Subcutaneous abdominal adipose tissue (tissue), 5 donors: ENCODE data around the gene CAMP.

ENCODE experiments used
- H3K27ac ChIP-seq: one replicate; pipeline ENCODE4 v1.7.0; 2013; ENCODE audit warnings: low read depth, mild to moderate bottlenecking, inconsistent platforms, low read length, moderate library complexity
- H3K27me3 ChIP-seq, 5 donors: one replicate each; pipeline ENCODE4 v1.7.0; 2013; ENCODE audit warnings: low read length in 5 of 5, inconsistent platforms in 1 of 5; ENCODE audit not compliant: control insufficient read depth in 5 of 5, insufficient read depth in 4 of 5
- H3K36me3 ChIP-seq, 5 donors: one replicate each; pipeline ENCODE4 v1.7.0; 2013; ENCODE audit warnings: low read length in 5 of 5; ENCODE audit not compliant: control insufficient read depth in 5 of 5, insufficient read depth in 5 of 5
- H3K4me1 ChIP-seq, 5 donors: one replicate each; pipeline ENCODE4 v1.7.0; 2013; ENCODE audit warnings: low read length in 5 of 5, mild to moderate bottlenecking in 3 of 5, moderate library complexity in 1 of 5; ENCODE audit not compliant: control insufficient read depth in 5 of 5, insufficient read depth in 5 of 5
- H3K4me3 ChIP-seq, 5 donors: one replicate each; pipeline ENCODE4 v1.7.0; 2013; ENCODE audit warnings: low read length in 5 of 5, low read depth in 1 of 5
- H3K9ac ChIP-seq, 5 donors: one replicate each; pipeline ENCODE4 v1.7.0; 2013; ENCODE audit warnings: low read length in 5 of 5, mild to moderate bottlenecking in 4 of 5, moderate library complexity in 3 of 5
- H3K9me3 ChIP-seq, 5 donors: one replicate each; pipeline ENCODE4 v1.7.0; 2013; ENCODE audit warnings: low read length in 5 of 5; ENCODE audit not compliant: control insufficient read depth in 5 of 5
- donor health status: healthy.
- donor health status: healthy.
- donor health status: healthy.
- donor health status: healthy.
- donor health status: healthy.

The CAMP gene

DNA sequence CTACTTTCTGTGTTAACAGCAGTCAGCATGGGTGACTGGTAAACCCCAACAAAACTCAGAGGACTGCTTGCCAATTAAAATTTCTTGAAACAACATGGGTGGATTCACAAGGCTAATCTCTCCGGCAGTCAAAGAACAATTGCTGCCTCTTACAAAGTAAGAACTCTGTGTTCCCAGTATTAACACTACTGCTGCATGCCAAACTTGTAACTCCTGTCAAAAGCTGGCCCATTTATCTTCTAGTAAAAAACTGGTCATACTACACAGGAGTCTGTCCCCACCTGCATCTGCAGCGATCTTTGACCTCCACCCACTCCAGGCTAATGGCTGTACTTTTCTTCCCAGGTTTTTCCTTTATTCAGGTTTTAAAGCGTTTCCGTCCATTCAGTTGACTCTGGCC, 8.9 kb downstream of the CAMP start:
- no peak overlapping the region for H3K9ac ChIP-seq
- H3K27ac ChIP-seq = no peak overlapping the region
- H3K4me3 ChIP-seq = no peak overlapping the region

DNA sequence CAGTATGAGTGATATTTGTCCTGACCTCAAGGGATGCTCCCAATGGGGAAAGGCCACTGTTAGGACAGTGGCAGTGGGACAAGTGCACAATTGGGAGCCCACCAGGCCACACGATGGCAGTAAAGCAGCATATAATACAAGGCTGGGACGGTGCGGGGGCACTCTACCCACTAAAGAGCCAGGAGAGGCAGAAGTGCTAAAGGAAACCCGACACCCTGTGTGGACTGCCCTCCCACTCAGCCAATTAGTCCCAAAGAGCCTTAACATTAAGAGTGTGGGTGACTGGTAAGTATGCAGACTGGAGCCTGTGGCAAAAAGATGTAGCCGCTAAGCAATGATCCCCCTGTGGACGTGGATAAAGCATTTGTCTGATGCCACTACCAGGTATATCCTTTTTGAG, 9.4 kb downstream of the CAMP start:
- no peak overlapping the region for H3K9ac ChIP-seq
- H3K4me1 ChIP-seq = peaks cover 2 to 25% (median 21%) of the 10 kb centered on the region in 5 donors
- H3K9me3 ChIP-seq = no peaks in the 10 kb centered on the region
- H3K36me3 ChIP-seq = no peaks in the 10 kb centered on the region
- no peak overlapping the region for H3K27ac ChIP-seq
- H3K4me3 ChIP-seq = peak overlapping the region in 4 of 5 donors; percentile 3 to 48 (median 32)
- H3K27me3 ChIP-seq = no peaks in the 10 kb centered on the region

More for the DNA sequence above, 8.9 kb downstream of the CAMP start:
- Histone ChIP-seq H3K36me3 (no peaks in the 10 kb centered on the region), H3K9me3 (no peaks in the 10 kb centered on the region), H3K4me1 (peaks cover 2 to 21% (median 18%) of the 10 kb centered on the region in 5 donors), H3K27me3 (no peaks in the 10 kb centered on the region)

DNA sequence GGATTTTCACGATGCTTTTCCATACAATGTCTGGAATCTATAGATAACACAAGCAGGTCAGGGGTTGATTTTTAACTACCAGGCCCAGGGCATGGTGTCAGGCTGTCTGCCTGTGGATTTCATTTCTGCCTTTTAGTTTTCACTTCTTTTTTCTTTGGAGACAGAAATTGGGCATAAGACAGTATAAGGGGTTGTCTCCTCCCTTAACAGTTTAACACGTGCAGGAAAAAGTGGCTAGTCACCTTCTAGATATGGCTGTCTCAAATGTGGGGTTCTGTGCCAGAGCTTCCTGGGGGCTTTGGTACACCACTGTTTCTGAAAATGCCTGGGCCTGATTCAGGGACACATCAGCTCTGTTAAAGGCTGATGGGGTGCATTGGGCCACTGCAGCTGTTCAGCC, 10.2 kb downstream of the CAMP start:
- Histone ChIP-seq H3K4me1 (peaks cover 2 to 26% (median 25%) of the 10 kb centered on the region in 5 donors), H3K9me3 (no peaks in the 10 kb centered on the region), H3K9ac (no peak overlapping the region), H3K36me3 (no peaks in the 10 kb centered on the region), H3K27me3 (no peaks in the 10 kb centered on the region), H3K4me3 (no peak overlapping the region), H3K27ac (no peak overlapping the region)

DNA sequence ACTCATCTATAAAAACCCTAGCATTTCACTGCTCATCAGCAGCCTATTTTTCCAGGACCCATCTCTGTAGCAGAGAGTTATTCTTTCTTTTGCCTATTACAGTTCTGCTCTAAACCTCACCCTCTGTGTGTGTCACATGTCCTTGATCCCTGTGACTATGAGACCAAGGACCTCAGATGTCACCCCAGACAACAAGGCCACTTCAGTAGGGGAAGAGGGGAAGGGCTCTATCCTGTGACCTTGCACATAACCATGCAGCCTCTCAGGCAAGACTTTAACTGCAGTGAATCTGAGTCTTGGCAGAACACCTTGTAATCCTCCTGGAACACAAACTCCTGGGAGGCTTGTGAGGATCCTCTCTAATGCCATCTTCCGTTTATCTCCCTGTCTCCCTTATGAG, 13.2 kb downstream of the CAMP start:
- Histone ChIP-seq H3K27me3 (no peaks in the 10 kb centered on the region), H3K4me3 (no peak overlapping the region), H3K4me1 (peaks cover 2 to 38% (median 33%) of the 10 kb centered on the region in 5 donors), H3K27ac (peak overlapping the region; percentile 37), H3K36me3 (no peaks in the 10 kb centered on the region), H3K9ac (no peak overlapping the region), H3K9me3 (no peaks in the 10 kb centered on the region)

DNA sequence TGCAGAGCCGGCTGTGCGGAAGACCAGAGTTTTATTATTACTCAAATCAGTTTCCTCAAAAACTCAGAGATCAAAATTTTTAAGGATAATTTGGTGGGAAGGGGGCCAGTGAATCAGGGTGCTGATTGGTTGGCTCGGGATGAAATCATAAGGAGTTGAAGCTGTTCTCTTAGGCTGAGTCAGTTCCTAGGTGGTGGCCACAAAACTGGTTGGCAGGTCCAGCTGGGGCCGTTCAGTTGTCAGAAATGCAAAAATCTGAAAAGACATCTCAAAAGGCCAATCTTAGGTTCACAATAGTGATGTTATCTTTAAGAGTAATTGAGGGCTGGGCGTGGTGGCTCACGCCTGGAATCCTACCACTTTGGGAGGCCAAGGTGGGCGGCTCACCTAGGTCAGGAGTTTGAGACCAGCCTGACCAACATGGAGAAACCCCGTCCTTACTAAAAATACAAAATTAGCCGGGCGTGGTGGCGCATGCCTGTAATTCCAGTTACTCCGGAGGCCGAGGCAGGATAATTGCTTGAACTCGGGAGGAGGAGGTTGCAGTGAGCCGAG, 15.3 kb downstream of the CAMP start:
- peaks cover 2 to 36% (median 28%) of the 10 kb centered on the region in 5 donors for H3K4me1 ChIP-seq
- no peak overlapping the region for H3K4me3 ChIP-seq
- H3K9me3 ChIP-seq = no peaks in the 10 kb centered on the region
- H3K9ac ChIP-seq = no peak overlapping the region
- H3K27ac ChIP-seq = no peak overlapping the region
- no peaks in the 10 kb centered on the region for H3K36me3 ChIP-seq
- H3K27me3 ChIP-seq = no peaks in the 10 kb centered on the region

DNA sequence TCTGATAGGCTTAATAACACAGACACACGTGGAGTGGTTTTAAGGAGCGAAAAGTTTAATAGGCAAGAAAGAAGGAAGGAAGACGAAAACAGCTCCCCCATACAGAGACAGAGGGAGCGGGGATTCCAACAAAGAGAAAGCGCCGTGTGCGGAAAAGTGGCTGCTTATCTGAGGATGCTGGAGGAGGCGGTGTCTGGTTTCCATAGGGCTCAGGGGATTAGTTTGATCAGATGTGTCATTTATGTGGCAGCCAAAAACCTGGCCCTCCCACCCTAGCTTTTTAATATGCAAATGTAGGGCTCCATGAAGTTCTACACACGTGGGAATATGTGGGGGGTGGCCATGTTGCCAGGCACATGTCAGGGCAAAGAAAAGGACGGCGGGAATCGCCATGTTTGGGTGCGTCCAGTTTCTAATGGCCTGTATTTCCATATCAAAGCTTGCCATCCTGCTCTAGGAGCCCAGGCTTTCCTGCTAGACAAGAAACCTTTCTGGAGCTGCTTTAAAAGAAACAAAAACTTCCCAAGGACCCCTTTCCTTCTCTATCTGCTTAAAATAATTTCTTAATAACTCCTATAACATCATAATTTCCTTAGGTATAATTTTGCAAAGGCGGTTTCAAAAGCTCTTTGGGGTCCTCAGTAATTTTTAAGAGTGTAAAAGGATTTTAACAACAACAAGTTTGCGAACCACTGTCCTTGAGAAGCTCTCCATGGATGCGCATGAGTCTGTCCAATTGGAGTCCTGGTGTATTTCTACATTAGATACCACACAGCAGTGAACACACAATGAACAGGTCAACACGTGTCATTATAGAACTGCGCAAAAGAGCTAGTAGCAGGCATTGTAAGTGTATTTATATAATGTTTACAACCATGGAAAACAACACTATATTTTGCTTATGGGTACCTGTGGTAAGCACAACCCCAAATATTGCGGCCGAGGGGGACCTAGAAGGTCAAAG, 17.0 kb downstream of the CAMP start:
- Histone ChIP-seq H3K4me1 (peaks cover 2 to 42% (median 28%) of the 10 kb centered on the region in 5 donors), H3K9ac (peak overlapping the region in 2 of 5 donors; percentile 86 to 87), H3K36me3 (no peaks in the 10 kb centered on the region), H3K27ac (peak overlapping the region; percentile 54), H3K4me3 (peak overlapping the region; percentile 51 to 99 (median 94)), H3K9me3 (no peaks in the 10 kb centered on the region), H3K27me3 (no peaks in the 10 kb centered on the region)

DNA sequence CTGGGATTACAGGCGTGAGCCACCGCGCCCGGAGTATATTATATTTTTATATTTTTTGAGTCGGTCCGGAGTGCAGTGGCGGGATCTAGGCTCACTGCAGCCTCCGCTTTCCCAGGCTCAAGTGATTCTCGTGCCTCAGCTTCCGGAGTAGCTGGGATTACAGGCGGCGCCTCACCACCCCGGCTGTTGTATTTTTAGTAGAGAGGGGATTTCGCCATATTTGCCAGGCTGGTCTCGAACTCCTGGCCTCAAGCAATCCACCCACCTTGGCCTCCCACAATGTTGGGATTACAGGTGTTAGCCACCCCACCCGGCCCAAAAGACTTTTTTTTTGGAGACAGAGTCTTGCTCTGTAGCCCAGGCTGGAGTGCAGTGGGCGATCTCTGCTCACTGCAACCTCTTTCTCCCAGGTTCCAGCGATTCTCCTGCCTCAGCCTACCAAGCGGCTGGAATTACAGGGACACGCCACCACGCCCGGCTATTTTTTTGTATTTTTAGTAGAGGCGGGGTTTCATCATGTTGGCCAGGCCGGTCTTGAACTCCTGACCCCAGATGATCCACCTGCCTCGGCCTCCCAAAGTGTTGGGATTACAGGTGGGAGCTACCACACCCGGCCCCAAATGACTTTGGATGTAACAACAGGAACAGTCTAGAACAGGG, 18.6 kb downstream of the CAMP start:
- Histone ChIP-seq H3K36me3 (no peaks in the 10 kb centered on the region), H3K9me3 (no peaks in the 10 kb centered on the region), H3K27me3 (no peaks in the 10 kb centered on the region), H3K9ac (peak overlapping the region in 1 of 5 donors; percentile 87), H3K4me3 (peak overlapping the region; percentile 92 to 99 (median 94)), H3K27ac (peak overlapping the region; percentile 30), H3K4me1 (peaks cover 0 to 36% (median 20%) of the 10 kb centered on the region in 5 donors)

DNA sequence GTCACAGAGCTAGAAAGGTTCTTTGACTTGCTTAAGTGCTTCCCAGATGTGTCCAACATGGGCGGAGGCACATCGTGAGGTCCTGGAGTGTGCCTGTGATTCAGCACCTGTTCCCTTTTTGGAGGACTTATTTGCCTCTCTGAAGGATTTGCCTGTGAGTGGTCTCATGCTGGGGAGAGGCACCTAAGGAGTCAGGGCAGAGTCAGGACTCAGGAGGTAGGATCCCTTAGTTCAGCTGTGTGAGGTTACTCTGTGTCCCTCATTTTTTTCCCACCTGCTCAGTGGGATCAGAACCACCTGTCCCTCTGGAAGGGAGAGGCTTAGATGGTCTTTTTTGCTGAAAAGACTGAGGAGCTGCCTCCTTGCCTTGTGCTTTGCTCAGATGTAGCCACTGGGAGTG, 20.6 kb downstream of the CAMP start:
- H3K27ac ChIP-seq = no peak overlapping the region
- H3K4me3 ChIP-seq = no peak overlapping the region
- no peaks in the 10 kb centered on the region for H3K9me3 ChIP-seq
- H3K36me3 ChIP-seq = no peaks in the 10 kb centered on the region
- no peak overlapping the region for H3K9ac ChIP-seq
- peaks cover 0 to 35% (median 25%) of the 10 kb centered on the region in 5 donors for H3K4me1 ChIP-seq
- no peaks in the 10 kb centered on the region for H3K27me3 ChIP-seq

DNA sequence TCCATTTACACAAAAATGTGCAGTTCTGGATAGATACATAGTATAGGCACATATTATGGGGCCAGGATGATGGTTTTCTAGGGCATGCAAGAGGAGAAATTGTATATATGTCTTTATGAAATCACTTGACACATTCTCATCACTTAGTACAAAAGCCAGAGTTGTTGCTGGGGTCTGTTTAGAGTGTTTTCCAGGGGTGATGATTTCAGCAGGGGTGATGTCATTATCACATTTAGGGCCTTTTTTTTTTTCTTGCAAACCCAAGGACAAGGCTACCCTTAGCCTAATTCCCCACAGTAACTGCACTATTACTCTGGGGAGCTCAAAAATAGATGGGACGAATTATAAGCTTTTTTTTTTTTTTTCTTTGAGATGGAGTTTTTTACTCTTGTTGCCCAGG, 21.2 kb downstream of the CAMP start:
- Histone ChIP-seq H3K9ac (no peak overlapping the region), H3K9me3 (no peaks in the 10 kb centered on the region), H3K27ac (no peak overlapping the region), H3K36me3 (peaks cover under 1 to 2% (median 2%) of the 10 kb centered on the region in 5 donors), H3K4me3 (no peak overlapping the region), H3K4me1 (peaks cover 0 to 35% (median 25%) of the 10 kb centered on the region in 5 donors), H3K27me3 (no peaks in the 10 kb centered on the region)

DNA sequence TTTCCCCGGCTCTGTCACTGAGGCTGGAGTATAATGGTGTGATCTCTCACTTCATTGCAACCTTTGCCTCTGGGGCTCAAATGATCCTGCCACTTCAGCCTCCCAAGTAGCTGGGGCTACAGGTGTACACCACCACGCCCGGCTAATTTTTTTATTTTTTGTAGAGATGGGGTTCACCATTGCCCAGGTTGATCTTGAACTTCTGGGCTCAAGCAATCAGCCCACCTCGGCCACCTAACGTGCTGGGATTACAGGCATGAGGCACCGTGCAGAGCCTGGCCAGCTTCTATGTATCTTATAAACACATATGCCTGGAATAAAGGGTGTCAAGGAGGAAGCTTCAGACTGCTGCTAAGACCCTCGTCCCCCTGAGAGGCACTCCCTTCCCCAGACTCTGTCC, 21.8 kb downstream of the CAMP start:
- Histone ChIP-seq H3K27me3 (no peaks in the 10 kb centered on the region), H3K36me3 (peaks cover 3 to 6% (median 5%) of the 10 kb centered on the region in 5 donors), H3K9me3 (no peaks in the 10 kb centered on the region), H3K9ac (no peak overlapping the region), H3K4me3 (no peak overlapping the region), H3K4me1 (peaks cover 0 to 35% (median 25%) of the 10 kb centered on the region in 5 donors), H3K27ac (no peak overlapping the region)
